SIG-M5 (cell line): Measurements from ENCODE around the gene WIPF1.
A peak's percentile ranks its signal among the peaks of the same experiment; 100 is the strongest.

Source experiments
- DNase-seq: peaks from one replicate; lab custom pipeline; 2025; lab: John Stamatoyannopoulos, UW

The WIPF1 gene

GRCh38 chr2:174595116-174595809 is 2.3 kb downstream of the WIPF1 start:
- DNase-seq = no peak

- DNase-seq = no peak
These were observed 3.1 kb downstream of the WIPF1 start for GRCh38 chr2:174594456-174594855.

GRCh38 chr2:174593574-174594203 is 3.9 kb downstream of the WIPF1 start:
- peak; percentile 80 for DNase-seq

DNA sequence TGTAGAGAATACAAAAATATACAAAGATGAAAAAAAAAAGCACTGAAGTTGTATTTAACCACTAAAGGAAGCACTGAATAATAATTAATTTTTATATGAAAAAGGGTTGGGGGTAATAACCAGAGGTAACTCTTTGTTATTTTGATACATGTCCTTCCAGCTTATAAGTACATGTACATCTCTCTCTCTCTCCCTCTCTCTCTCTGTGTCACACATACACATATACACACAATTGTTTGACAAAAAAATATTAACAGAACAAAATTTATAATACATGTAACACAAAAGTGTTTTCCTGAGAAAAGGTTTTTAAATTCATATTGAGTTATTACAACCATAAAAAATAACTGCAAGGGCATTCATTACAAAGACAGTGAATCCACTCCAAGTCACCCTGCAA is 4.6 kb downstream of the WIPF1 start:
- no peak for DNase-seq

GRCh38 chr2:174591740-174592139 is 5.9 kb downstream of the WIPF1 start:
- DNase-seq = no peak

DNA sequence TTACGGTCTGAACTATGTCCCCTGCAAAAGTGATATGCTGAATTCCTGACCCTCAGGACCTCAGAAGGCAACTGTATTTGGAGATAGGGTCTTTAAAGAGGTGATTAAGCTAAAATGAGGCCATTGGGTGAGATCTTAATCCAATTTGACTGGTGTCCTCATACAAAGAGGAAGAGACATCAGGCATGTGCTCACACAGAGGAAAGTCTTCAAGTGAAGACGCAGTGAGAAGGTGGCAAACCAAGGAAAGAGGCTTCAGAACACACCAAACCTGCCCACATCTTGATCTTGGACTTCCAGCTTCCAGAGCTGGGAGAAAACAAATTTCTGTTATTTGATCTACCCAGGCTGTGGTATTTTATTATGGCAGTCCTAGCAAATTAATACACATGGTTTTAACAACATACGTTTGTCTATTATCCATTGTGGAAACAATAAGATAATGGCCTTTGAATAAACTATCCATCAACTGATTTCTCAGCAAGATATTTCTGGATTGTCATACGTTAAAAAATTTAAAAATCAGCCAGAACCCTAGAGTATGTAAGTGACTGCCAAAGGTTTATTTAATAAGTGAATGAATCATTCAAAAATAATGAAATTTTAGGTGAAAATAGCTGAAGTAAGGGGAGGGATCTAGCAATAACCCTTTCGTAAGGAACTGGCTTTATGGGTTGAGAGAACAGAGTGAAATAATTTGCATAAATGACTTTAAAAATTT is 6.5 kb downstream of the WIPF1 start:
- DNase-seq = no peak

DNA sequence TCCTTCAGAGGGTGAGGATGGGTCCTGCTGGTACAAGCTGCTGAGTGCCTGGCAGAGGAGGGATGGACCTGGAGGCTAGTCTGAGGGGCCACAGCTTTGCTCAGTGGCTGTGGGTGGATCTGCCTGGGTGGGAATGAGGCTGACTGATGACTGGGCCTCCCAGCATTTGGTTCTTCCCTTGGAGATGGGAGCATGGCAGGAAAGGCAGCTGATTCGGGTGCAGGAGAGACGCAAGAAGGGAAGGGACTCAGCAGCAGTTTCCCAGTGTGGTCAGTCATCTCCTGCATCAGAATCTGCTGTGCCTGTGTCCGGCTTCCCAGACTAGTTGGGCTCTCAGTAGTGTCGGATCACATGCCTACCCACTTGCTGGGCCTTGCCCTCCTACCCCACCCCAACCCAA is 7.3 kb downstream of the WIPF1 start:
- no peak for DNase-seq

DNA sequence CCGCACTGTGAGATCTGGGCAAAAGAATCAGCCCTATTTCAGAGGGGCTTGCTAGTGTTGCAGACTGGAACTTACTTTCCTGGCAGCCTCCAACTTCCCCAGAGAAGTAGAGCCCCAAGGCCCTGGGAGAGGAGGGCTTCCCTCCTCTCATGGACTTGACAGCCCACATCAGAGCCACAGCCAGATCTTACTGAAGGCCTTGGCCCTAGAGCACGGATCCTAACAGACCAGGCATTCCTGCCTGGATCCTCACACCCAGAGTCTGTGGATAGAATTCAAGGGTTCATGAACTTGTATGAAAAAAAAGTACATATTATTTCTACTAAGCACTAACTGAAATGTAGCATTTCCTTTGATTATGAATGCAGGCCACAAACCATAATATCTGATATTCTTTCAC is 8.3 kb downstream of the WIPF1 start:
- DNase-seq = no peak

- no peak for DNase-seq
These were observed 9.1 kb downstream of the WIPF1 start for GRCh38 chr2:174588463-174588862.

- DNase-seq = no peak
These were observed 10.0 kb downstream of the WIPF1 start for GRCh38 chr2:174587579-174587978.

- no peak for DNase-seq
These were observed 10.9 kb downstream of the WIPF1 start for GRCh38 chr2:174586418-174587295.

GRCh38 chr2:174585657-174586252 is 11.8 kb downstream of the WIPF1 start:
- no peak for DNase-seq

- no peak for DNase-seq
These were observed 12.5 kb downstream of the WIPF1 start for GRCh38 chr2:174585146-174585545.

- no peak for DNase-seq
These were observed 16.1 kb downstream of the WIPF1 start for GRCh38 chr2:174581491-174581890.

- DNase-seq = no peak
These were observed 16.7 kb downstream of the WIPF1 start for GRCh38 chr2:174580951-174581350.

DNA sequence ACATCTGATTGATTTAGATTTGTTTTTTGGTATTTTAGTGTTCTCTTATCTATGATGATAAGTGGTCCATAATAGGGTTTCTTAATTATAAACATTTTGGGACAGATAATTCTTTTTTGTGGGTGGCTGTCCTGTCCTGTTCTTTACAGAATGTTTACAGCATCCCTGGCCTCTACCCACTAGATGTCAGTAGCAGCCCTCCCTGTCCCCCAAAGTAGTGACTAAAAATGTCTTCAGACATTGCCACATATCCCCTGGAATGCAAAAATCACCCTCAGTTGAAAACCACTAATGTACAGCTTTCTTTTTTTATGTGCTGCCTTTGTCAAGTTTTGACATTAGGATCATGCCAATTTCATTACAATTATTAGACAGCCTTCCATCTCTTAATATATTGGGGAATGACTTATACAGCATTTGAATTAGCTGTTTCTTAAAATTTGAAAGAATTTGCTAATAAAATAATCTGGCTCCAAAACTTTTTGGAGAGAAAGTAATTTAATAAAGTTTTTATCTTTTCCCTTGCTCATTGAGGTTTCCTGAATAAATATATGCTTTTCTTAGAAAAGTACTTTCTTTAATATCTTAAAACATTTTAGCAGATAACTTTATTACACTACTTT is 19.5 kb downstream of the WIPF1 start:
- peak; percentile 51 for DNase-seq

DNA sequence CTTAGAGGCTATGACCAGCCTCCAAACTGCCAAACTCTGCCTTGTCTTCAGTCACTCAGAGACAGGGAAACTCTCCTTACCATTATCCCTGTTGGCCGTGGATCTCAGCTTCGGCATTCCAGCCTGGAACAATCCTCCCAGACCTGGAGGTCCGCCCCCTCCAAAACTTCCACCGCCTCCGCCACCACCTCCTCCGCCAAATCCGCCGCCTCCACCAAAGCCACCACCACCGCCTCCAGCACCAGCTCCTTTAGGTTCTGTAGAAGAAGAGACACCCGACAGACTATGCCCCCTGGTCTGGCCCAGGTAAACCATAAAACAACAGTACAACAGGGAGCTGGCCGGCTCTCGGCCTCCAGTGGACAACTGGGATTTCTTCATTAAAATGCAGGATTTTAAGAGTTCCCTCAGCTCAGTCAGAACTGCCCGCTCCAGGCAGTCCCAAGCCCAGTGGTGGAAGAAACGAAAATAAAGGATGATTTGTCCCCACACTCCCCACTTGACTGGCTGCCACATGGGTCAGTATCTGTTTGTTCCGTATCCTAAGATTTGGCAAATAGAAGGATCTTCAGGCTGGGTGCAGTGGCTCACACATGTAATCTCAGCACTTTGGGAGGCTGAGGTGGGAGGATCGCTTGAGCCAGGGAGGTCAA is 22.4 kb downstream of the WIPF1 start:
- DNase-seq = no peak

DNA sequence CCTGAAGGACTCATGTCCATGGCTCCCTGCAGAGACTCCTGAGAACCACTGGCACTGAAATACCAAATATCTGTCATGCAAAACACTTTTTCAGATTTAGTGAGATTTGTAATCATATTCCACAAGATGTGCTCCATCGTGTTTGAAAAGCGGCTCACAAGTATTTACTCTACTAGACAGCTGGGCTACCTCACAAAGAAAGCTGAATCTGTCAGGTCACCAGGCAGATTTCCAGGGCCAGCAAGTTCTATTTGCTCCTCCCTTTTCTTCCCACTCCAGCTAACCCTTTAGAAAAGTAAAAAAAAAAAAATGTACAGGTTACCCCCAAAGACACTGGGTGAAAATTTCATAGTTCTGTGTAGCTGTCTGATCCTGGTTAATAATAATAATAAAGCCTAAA is 22.9 kb downstream of the WIPF1 start:
- DNase-seq = no peak

DNA sequence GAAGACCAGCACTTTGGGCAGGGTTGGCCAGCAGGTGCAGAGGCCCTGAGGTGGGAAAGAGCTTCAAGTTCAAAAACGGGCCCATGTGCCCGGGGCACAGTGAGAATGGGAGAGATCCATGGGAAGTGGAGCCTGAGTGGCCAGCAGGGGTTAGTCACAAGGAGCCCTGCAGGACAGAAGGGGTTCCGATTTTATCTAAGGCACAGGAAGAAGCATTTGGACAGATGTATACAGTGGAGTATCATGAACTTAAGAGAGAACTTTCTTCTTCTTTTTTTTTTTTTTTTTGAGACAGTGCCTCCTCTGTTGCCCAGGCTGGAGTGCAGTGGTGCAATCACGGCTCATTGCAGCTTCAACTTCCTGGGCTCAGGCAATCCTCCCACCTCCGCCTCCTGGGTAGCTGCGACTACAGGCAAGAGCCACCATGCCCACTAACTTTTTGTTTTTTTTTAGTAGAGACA is 24.0 kb downstream of the WIPF1 start:
- DNase-seq = no peak

- DNase-seq = no peak
These were observed 25.0 kb downstream of the WIPF1 start for GRCh38 chr2:174572556-174572955.
